ENCODE data around the gene PEX10. TPM values are rescaled to one million over a fixed set of nuclear protein-coding genes. Genes with fewer than 3 reads are reported as not detected.

The PEX10 gene
- total and polyA plus RNA-seq, 10 of the 15 experiments (the other 5 are each of a cell fraction or from before 2014, with no cell fraction given), result 0.24 to 24.9 (median 16.8) TPM; not detected in 1

- FAIRE-seq (no peak), ATAC-seq (no peak), DNase-seq (ENCODE audit: low read depth, low spot score) (no peak)
- in situ Hi-C loops (cut with MboI), result no loop called here
- no peaks in the 10 kb centered on the region for H4K20me1 ChIP-seq (ENCODE audit: control insufficient read depth, insufficient read depth)
- SMC1A ChIA-PET (ENCODE audit: uncharacterized antibody, unreplicated experiment), result no interaction called here
- peaks cover 12% of the 10 kb centered on the region for H3K79me2 ChIP-seq (ENCODE audit: control insufficient read depth, insufficient read depth, low read length)
- BruUV-seq (replicated peaks), result no TSS peak
- no peak overlapping the region for H2AFZ ChIP-seq (ENCODE audit: control insufficient read depth, low read depth, low read length)
- intact Hi-C loops (cut with micrococcal nuclease; ENCODE audit: unreplicated experiment), result no loop called here
- RAD21 ChIA-PET (ENCODE audit: unreplicated experiment), result no interaction called here
- H3K36me3 ChIP-seq (ENCODE audit: control insufficient read depth in 2 of 2, insufficient read depth in 2 of 2, low read length in 1 of 2), result peaks cover 5 to 12% of the 10 kb centered on the region in 2 experiments
- H3K4me2 ChIP-seq (ENCODE audit: control insufficient read depth, insufficient read depth), result no peak overlapping the region
- H3K27ac ChIP-seq (ENCODE audit: control insufficient read depth, insufficient read depth), result no peak overlapping the region
- peaks cover 4% of the 10 kb centered on the region; the same call in 1 of the 2 replicates for H3K4me1 ChIP-seq (ENCODE audit: control insufficient read depth, insufficient read depth, low read length)
- H3K9me3 ChIP-seq (replicated peaks; ENCODE audit: control insufficient read depth, insufficient read depth, low read length), result no peaks in the 10 kb centered on the region
- TF ChIP-seq ZBTB4 (CRISPR knock-in tag; IDR thresholded peaks at IDR 0.05), result no peak
- no peaks in the 10 kb centered on the region for H3K27me3 ChIP-seq (replicated peaks in 1 of 2; ENCODE audit: control insufficient read depth in 2 of 2, insufficient read depth in 2 of 2, low read length in 1 of 2)
- no peak overlapping the region for H3K4me3 ChIP-seq
- no peak overlapping the region for H3K9ac ChIP-seq (ENCODE audit: control insufficient read depth, insufficient read depth, low read length)
- POLR2A ChIA-PET, result no interaction called here
- WGBS (ENCODE audit: insufficient coverage, insufficient replicate concordance, low lambda C conversion rate, missing lambda C conversion rate), result 75% methylated on average over 6 of the region's 8 CpGs
- CTCF ChIA-PET, result no interaction called here
Observed at GRCh38 chr1:2407991-2408275, 4.4 kb downstream of the PEX10 start.

- ATAC-seq (no peak), FAIRE-seq (no peak), DNase-seq (ENCODE audit: low read depth, low spot score) (no peak)
- BruUV-seq (replicated peaks), result no TSS peak
- H3K79me2 ChIP-seq (ENCODE audit: control insufficient read depth, insufficient read depth, low read length), result peaks cover 9% of the 10 kb centered on the region
- WGBS (ENCODE audit: insufficient coverage, insufficient replicate concordance, low lambda C conversion rate, missing lambda C conversion rate), result 82% methylated on average over 22 of the region's 25 CpGs
- peaks cover 4% of the 10 kb centered on the region; the same call in 1 of the 2 replicates for H3K4me1 ChIP-seq (ENCODE audit: control insufficient read depth, insufficient read depth, low read length)
- H3K27ac ChIP-seq (ENCODE audit: control insufficient read depth, insufficient read depth), result no peak overlapping the region
- no peak overlapping the region for H3K9ac ChIP-seq (ENCODE audit: control insufficient read depth, insufficient read depth, low read length)
- H3K4me3 ChIP-seq, result no peak overlapping the region
- CTCF ChIA-PET, result interaction anchor here (1.5 kb wide), 1 partner anchor 212 kb away, joined by 4 read pairs; the partner anchor contains the start of gene FAAP20
- H3K4me2 ChIP-seq (ENCODE audit: control insufficient read depth, insufficient read depth), result no peak overlapping the region
- POLR2A ChIA-PET, result no interaction called here
- intact Hi-C loops (cut with micrococcal nuclease; ENCODE audit: unreplicated experiment), result no loop called here
- H4K20me1 ChIP-seq (ENCODE audit: control insufficient read depth, insufficient read depth), result no peaks in the 10 kb centered on the region
- RAD21 ChIA-PET (ENCODE audit: unreplicated experiment), result no interaction called here
- H2AFZ ChIP-seq (ENCODE audit: control insufficient read depth, low read depth, low read length), result no peak overlapping the region
- no peaks in the 10 kb centered on the region for H3K9me3 ChIP-seq (replicated peaks; ENCODE audit: control insufficient read depth, insufficient read depth, low read length)
- H3K36me3 ChIP-seq (ENCODE audit: control insufficient read depth in 2 of 2, insufficient read depth in 2 of 2, low read length in 1 of 2), result peaks cover 9 to 12% of the 10 kb centered on the region in 2 experiments
- SMC1A ChIA-PET (ENCODE audit: uncharacterized antibody, unreplicated experiment), result no interaction called here
- no peak for TF ChIP-seq ATF7 (IDR thresholded peaks at IDR 0.05; ENCODE audit: low read depth)
- no peak for TF ChIP-seq MEF2B (IDR thresholded peaks at IDR 0.05; ENCODE audit: partially characterized antibody, poor library complexity, severe bottlenecking)
- no peak for TF ChIP-seq FOXM1 (IDR thresholded peaks at IDR 0.05; ENCODE audit: low read depth, low read length)
- no peak for TF ChIP-seq BMI1 (IDR thresholded peaks at IDR 0.05; ENCODE audit: borderline replicate concordance)
- TF ChIP-seq POLR2A (IDR thresholded peaks at IDR 0.05; ENCODE audit: low read depth, low read length), result peak; percentile 56; the same call in 1 of the 2 replicates
- no peak for TF ChIP-seq SMC3 (IDR thresholded peaks at IDR 0.05; ENCODE audit: borderline replicate concordance, low read length)
- H3K27me3 ChIP-seq (replicated peaks in 1 of 2; ENCODE audit: control insufficient read depth in 2 of 2, insufficient read depth in 2 of 2, low read length in 1 of 2), result no peaks in the 10 kb centered on the region
- in situ Hi-C loops (cut with MboI), result no loop called here
Observed at GRCh38 chr1:2407166-2407990, 5.0 kb downstream of the PEX10 start.
